Activated naive CD4-positive, alpha-beta T cell treated with anti-CD3 and anti-CD28 coated beads, Interleukin-2, amount 50 U/mL, for 72 hours (primary cell): ENCODE data around the gene AGAP1. TPM values are rescaled to one million over a fixed set of nuclear protein-coding genes. Genes with fewer than 3 reads are reported as not detected.

Source experiments
- ATAC-seq, 2 donors: fragments of 150-1000 bp; cut with Tn5 transposase; 2 replicates each; pipeline ENCODE4 v1.10.0; 2021; ENCODE audit warnings: mild to moderate bottlenecking in 2 of 2, moderate library complexity in 2 of 2
- DNase-seq, 2 donors: peaks; one replicate each; pipeline ENCODE4 v3.0.0; 2021 to 2022; ENCODE audit warnings: low spot score in 2 of 2
- H3K27ac Mint-ChIP-seq, 2 donors: one replicate each; pipeline ENCODE4 v1.8.0; 2022; ENCODE audit warnings: mild to moderate bottlenecking in 2 of 2, mixed read lengths in 2 of 2
- H3K36me3 Mint-ChIP-seq, 2 donors: one replicate each; pipeline ENCODE4 v1.8.0; 2022; ENCODE audit warnings: mixed read lengths in 2 of 2
- H3K9me3 Mint-ChIP-seq, 2 donors: one replicate each; pipeline ENCODE4 v1.8.0; 2022; ENCODE audit warnings: mixed read lengths in 2 of 2
- total RNA-seq, 2 donors: library from RNA; stranded (reverse); gene quantifications; one replicate each; pipeline ENCODE4 v1.2.3, GENCODE V29; 2022

The AGAP1 gene
- total RNA-seq, 2 donors from 2014 or later: 0.48 to 7.2 TPM

DNA sequence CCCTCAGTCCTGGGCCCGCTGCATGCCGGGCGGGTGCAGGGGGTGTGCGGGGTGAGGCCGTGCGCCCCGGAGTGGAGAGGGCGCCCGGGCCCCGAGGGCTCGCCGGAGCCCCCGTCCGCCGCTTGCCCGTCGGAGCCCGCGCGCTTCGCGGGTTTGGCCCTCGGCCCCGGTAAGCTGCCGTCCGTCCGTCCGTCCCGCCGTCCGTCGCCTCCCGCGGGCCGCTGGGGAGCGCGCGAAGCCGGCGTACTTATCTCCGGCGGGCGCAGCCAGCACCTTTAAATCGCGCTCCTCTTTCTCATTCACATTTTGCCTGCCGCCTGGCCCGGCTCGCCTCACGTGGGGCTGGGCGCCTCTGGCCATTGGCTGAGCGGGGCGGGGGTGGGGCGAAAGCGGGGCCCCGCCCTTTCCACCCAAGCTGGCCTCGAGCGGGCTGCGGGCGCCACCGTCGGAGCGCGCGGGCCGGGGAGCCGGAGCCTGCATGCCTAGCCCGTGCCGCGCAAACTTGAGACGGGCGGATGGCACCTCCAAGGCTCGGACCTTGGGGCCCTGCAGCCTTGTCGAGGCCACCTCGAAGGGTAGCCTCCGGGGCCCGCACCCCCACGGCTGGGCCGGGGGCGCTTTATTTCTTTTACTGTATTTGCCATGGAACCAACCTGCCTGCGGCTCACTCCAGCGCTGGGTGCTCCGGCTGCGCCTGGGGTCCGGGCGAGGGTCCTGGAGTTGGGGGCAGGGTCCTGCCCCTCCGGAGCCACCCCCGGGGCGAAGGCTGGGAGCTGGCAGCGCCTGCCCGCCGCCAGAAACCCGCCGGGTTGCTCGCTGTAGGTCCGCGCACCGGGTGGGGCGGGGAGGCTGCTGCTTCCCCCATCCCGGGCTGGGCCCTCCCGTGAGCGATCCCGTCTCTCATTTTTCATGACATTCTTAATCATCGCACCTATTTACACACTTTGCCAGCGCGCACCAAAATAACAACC is 674.6 kb downstream of the AGAP1 start, which contains the start of gene GBX2:
GBX2 (minus strand) TSS at position 277 of the 971 bp plus-strand sequence. CDS start 415 bp downstream, outside the sequence.
- Mint-ChIP-seq H3K36me3 (no peaks in the 10 kb centered on the region), H3K9me3 (no peaks in the 10 kb centered on the region), H3K27ac (peak within 1 kb of the TSS in 1 of 2 donors; percentile 72)
- DNase-seq (peak in 1 of 2 donors; percentile 19), ATAC-seq (peak in 1 of 2 donors; percentile 55)

DNA sequence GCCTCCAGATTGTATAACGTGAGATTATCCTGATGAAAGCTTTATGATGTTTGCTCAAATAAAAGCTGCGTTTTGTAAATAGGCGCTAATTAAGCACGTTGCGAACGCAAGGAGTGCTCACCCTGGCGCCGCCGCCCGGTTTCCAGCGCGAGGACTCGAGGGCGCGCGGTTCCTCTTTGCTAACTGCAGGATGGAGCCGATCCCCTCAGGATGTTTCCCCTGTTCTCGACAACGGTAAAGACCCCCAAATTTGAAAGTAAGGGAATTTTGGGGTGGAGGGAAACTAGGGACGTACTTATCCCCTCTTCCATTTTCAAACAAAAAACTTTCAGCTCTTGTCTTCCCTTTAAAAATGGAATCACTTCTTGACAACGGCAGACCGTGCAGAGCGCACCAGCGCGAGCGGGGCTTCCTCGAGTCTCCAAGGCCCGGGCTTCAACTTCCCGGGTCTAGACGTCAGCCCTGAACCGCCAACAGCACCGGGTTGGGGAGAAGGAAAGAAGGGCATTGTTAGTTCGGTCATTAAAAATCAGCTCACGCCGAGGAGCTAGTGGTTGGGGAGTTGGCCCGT is 675.4 kb downstream of the AGAP1 start:
- Mint-ChIP-seq H3K9me3 (no peaks in the 10 kb centered on the region), H3K27ac (peak overlapping the region in 1 of 2 donors; percentile 72), H3K36me3 (peaks cover 0 to 6% of the 10 kb centered on the region in 2 donors)
- DNase-seq (peak in 1 of 2 donors; percentile 19), ATAC-seq (no peak)

DNA sequence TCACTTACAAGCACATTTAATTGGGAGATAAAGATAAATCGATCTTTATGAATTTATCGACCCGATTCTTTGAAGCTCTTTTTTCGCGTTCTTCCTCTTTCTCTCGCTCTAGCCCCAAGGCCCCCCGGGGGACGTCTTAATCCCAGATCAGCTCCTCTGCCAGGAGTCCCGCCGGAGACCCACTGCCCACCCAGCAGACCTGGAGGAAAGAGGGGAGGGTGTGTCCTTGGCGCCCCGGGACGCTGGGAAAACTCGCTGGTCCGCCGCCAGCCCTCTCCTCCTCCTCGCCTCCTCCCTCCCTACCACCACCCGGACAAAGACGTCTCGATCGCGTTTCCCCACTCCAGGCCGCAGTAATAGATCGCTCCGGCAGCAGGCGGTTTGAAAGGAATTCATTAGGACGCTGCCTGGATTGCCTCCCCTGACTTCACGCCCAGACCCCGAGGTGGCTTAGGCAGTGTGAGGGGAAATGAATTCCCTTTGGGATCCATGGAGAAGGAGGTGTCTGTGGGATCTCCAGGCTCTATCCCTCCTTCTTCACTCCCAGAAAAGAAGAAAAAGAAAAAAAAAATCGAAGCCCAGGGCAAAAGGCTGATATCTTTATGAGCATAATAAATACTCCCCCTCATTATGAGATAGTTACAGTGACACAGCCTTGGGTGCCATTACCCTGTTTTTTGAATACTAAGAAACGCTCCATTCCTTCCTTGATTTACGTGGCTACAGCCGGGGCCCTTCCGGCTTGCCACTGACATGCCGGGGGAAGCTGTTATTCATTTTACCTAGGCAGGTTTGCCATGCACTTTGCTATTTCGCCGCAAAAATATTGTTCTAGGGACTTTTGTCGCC is 676.1 kb downstream of the AGAP1 start:
- H3K9me3 Mint-ChIP-seq: no peaks in the 10 kb centered on the region
- H3K36me3 Mint-ChIP-seq: peaks cover 0 to 10% of the 10 kb centered on the region in 2 donors
- peak overlapping the region in 1 of 2 donors; percentile 93 for H3K27ac Mint-ChIP-seq
- ATAC-seq (no peak), DNase-seq (no peak)

DNA sequence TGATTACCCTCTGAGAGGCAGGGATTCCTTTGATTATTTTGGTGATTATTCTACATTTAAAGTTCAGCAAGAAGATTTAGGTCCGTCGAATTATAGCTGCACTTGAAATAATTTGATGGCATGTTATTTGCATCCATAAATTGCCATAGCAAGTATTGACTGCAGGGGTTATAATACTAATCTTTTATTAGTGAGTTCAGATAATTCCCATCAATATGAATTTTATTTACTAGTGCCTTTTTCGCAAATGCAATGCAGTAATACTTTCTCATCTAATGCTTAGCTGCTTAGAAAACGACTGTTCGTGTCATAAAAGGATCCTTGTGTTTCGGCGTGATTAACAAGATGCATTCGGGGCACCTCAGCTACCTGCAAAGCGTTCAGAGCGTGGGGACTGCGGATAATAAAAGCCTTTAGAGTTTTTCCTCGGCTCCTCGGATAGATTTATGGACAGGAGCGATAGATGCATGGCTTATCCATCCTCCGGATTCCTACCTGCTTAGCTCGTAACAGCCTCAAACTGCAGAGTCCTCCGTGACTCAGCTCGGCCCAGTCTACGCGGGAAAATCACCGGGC is 676.8 kb downstream of the AGAP1 start:
- no peak for ATAC-seq
- H3K27ac Mint-ChIP-seq: peak overlapping the region in 1 of 2 donors; percentile 93
- peaks cover 0 to 13% of the 10 kb centered on the region in 2 donors for H3K36me3 Mint-ChIP-seq
- H3K9me3 Mint-ChIP-seq: no peaks in the 10 kb centered on the region
- no peak for DNase-seq

DNA sequence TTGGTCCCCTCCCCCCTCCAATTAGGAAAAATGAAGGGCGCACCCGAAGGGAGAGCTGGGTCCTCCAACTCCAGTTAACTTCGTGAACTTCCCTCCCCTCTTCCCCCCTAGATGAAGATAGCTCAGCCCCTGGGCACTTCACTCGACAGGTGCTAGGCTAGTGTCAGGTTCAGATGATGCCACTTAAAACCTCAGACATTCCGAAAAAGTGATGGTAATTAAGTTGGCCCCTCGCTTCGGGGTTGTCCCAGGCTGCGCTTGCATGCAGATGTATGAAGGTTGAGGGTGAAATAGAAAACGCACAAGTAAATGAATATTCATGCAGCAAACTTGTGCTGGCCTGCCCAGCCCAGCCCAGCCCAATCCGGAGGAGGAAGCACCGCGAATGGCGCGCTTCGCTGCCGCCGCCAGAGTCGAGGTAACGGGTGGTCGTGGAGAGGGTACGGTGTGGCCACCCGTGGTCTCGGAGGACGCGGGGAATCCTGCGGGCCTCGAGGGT is 677.4 kb downstream of the AGAP1 start:
- no peak overlapping the region for H3K27ac Mint-ChIP-seq
- no peaks in the 10 kb centered on the region for H3K9me3 Mint-ChIP-seq
- ATAC-seq (no peak), DNase-seq (no peak)
- peaks cover 0 to 13% of the 10 kb centered on the region in 2 donors for H3K36me3 Mint-ChIP-seq

DNA sequence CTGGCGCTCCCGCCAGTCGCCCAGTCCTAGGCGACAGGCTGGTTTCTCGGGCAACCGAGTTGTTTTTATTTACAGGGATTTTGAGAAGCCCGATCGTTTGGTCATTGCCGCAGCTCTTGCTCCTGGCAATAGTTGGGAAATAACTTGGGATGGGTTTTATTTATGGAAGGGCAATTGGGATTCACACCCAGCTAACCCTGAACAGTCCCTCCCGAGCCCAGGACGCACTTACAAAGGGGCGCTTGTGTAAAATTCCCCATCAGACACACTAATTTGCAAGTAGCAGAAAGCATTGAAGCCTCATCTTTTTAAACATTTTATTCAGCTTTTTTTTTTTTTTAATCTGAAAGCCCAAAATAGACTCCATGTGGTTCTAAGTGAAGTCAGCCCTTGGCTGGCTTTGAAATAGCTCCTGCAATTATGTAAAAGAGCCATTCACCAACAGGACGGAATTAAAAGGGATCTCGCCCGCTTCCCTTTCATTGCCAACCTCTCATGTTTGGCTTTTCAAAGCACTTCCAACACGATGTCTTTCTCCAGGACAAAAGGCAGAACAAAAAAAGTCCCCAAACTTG is 677.9 kb downstream of the AGAP1 start:
- peak overlapping the region in 1 of 2 donors; percentile 17 for H3K27ac Mint-ChIP-seq
- H3K36me3 Mint-ChIP-seq: peaks cover 0 to 13% of the 10 kb centered on the region in 2 donors
- ATAC-seq: no peak
- no peak for DNase-seq
- no peaks in the 10 kb centered on the region for H3K9me3 Mint-ChIP-seq

DNA sequence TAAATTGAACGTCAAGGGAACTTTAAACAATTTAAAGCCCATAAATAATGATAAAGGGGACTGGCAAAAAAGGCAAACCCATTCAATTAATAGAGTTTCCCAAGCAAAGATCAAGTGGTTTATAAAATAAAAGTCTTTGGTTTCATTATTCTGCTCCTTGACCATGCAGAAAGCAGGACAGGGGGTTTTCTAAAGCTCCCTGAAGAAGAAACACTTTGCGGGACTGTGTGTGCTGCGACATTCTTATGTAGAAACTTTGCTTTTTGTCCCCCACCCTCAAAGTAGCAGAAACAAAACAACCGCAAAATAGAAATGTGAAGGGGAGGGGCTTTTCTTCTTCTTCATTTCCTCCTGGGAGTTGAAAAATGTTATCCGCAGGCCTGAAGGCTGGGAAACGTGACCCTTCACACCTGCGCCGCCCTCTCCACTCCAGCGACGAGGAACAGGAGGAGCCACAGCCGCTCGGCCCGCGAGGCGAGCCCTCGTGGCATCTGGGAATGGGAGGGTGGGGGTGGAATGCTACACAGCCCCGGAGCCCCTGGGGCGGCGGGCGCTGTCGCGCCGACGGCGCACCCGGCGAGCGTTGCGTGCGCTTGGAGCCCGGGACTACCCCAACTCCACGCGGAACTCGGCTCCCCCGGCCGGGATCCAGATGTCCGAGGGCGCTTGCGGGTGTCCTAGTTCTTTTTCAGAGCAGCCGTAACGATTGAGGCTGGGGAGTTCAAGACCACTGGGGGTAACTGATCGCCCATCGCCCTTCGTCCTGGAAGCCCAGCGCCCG is 678.6 kb downstream of the AGAP1 start:
- Mint-ChIP-seq H3K27ac (peak overlapping the region in 1 of 2 donors; percentile 17), H3K36me3 (peaks cover 0 to 13% of the 10 kb centered on the region in 2 donors), H3K9me3 (no peaks in the 10 kb centered on the region)
- DNase-seq (no peak), ATAC-seq (no peak)

DNA sequence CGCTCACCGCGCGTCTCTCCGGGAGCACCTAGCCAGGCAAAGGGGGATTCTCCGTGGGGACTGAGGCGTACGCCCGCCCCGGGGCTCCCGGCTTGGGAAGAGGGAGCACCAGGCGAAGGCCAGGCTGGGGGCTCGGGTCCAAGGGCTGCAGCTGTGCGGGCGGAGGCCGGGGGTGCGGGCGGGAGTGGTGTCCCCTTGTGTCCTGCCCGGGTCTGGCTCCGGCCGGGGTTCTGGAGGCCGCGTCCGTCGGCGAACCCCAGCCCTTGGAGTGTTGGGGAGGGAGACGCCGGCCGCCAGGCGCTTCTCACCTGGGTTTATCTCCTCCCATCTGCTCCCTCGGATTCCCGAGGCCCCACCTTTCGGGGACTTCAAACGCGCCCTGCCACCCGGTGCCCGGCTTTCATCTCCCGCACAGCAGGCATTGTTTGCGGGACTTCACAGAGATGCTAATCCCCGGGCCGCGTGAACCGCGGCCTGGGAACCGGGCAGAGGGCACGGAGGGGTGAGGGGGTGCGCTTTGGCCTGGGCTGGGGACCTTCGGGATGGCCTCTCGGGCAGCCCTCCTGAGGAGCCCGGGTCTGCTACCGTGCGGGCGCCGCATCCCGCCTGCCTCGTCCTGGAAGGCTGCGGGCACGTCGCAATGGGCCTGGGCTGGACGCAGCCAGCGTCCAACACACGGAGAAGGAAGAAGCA is 679.3 kb downstream of the AGAP1 start:
- ATAC-seq (no peak), DNase-seq (no peak)
- H3K9me3 Mint-ChIP-seq: no peaks in the 10 kb centered on the region
- no peak overlapping the region for H3K27ac Mint-ChIP-seq
- H3K36me3 Mint-ChIP-seq: peaks cover 0 to 13% of the 10 kb centered on the region in 2 donors

DNA sequence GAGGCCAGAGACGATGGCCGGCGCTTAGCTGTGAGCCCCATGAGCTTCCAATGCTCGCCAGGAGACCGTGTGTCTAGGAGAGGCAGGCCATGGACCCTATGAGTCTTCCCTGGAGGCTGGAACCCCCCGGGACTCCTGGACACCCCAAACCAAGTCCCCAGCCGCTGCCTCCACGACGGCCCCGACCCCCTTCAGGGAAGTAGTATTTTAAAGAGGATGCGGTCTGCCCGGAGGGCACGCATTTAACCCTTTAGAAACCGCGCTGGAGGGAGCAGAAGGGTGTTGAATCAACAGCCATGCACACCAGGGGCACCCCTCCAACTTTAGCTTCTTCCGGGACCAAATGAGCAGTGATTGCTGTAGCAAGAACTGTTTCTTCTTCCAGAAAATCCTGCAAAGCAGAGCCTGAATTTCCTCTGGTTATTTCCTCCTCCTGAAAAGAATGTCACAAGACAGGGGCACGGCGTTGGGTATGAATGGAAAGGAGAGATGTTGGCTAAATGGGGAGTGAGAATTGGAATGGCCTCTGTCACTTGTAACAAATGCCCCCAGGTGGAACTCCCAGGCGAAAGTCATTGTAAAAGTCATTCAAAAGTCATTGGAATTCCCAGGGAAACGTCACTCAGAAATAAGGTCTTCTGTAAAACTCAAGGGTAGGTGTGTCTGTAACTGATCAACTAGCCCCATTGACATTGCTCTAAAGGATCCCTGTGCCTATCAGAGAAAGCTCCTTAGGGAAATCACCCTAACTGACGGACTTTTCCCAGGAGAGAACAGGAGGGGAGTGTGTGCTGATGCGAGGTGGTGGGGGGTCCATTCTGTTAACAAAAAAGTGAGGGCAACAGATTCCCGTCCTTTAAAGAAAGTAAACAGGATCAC is 680.1 kb downstream of the AGAP1 start:
- DNase-seq (no peak), ATAC-seq (no peak)
- no peak overlapping the region for H3K27ac Mint-ChIP-seq
- H3K9me3 Mint-ChIP-seq: no peaks in the 10 kb centered on the region
- peaks cover 0 to 13% of the 10 kb centered on the region in 2 donors for H3K36me3 Mint-ChIP-seq

DNA sequence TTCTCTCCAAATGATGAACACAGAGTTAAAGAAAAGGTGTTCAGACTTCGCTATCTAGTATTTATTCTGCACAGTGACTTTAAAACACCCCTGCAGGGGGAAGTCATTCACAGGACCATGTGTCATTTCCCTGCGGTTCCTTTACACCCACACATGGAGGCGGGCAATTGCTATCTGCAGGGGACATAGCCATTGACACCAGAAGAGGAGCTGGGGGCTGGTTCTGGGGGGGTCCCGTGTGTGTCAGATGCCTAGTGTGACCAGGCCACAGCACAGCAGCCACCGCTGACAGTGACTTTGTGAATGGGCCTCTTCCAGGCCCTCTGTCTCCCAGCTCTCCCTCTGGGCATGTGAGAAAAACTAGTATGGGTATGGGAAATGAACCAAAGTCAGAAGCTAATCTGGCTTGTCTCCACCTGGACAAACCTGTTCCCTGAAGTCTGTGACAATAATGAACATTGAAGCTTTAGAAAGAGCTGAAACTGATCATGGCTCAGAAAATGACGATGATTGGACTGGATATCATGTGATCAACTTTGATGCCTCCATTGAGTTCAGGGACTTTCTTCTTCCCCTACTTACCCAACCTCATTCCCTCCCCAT is 681.8 kb downstream of the AGAP1 start:
- ATAC-seq (peak in 1 of 2 donors; percentile 30), DNase-seq (no peak)
- Mint-ChIP-seq H3K27ac (no peak overlapping the region), H3K9me3 (no peaks in the 10 kb centered on the region), H3K36me3 (peaks cover 0 to 13% of the 10 kb centered on the region in 2 donors)

DNA sequence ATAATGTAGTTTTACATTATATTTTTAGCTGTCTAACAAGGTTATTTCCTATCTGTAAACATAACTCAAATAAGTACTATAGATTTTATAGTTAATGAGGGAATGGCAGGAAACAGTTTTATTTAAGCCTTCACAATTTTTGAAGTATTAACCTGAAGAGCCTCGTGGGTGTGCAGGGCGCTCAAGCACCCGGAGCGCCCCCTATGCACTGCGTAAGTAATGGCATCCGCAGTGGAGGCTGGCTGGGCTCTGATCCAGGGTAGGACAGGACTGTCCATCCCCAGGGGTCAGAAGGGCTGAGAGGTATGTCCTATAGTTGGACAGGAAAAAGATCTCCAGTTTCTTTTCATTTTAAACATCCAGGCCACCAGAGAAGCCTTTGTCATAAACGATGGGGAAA is 682.6 kb downstream of the AGAP1 start:
- no peak overlapping the region for H3K27ac Mint-ChIP-seq
- H3K9me3 Mint-ChIP-seq: no peaks in the 10 kb centered on the region
- peaks cover 0 to 13% of the 10 kb centered on the region in 2 donors for H3K36me3 Mint-ChIP-seq
- peak in 1 of 2 donors; percentile 43 for ATAC-seq
- DNase-seq: peak in 1 of 2 donors; percentile 40

DNA sequence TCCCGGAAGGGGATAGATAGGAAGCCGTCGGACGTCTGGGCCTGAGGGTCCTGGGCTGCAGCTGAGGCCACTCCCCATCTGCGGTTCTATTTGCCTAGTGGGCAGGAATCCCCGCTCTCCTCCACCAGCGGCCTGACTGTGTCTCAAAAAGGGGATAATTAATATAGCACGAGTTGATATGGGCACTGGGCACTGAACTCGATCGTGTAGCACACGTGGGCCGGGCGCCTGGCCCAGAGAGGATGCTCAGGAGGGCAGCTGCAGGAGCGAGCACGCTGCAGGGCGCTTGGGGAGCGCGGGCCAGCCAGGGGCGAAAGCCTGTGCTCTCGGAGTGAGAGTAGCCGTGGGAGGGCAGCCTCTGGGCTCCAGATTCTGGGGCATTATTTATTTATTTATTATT is 683.1 kb downstream of the AGAP1 start:
- Mint-ChIP-seq H3K36me3 (peaks cover 0 to 13% of the 10 kb centered on the region in 2 donors), H3K9me3 (no peaks in the 10 kb centered on the region), H3K27ac (no peak overlapping the region)
- DNase-seq (no peak), ATAC-seq (no peak)

DNA sequence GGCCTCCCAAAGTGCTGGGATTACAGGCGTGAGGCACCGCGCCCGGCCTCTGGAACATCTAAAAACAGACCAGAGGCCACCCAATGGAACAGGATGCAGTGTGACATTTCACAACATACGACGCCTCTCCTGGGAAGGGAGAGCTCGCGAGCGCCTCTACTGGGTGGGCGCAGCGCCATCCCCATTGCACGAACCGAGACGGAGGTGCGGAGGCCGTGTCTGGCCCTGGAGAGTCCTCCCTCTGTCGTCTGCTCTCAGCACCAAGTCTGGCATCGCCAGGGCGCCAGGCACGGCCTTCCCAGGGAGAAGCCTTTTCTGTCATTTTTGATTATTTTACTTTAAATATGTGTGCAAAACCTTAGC is 683.7 kb downstream of the AGAP1 start:
- DNase-seq: peak in 1 of 2 donors; percentile 61
- H3K27ac Mint-ChIP-seq: no peak overlapping the region
- H3K9me3 Mint-ChIP-seq: no peaks in the 10 kb centered on the region
- peak; percentile 36 to 81 for ATAC-seq
- H3K36me3 Mint-ChIP-seq: peaks cover 0 to 13% of the 10 kb centered on the region in 2 donors
